Measurements from ENCODE around the gene PON3.

Gene PON3

DNA sequence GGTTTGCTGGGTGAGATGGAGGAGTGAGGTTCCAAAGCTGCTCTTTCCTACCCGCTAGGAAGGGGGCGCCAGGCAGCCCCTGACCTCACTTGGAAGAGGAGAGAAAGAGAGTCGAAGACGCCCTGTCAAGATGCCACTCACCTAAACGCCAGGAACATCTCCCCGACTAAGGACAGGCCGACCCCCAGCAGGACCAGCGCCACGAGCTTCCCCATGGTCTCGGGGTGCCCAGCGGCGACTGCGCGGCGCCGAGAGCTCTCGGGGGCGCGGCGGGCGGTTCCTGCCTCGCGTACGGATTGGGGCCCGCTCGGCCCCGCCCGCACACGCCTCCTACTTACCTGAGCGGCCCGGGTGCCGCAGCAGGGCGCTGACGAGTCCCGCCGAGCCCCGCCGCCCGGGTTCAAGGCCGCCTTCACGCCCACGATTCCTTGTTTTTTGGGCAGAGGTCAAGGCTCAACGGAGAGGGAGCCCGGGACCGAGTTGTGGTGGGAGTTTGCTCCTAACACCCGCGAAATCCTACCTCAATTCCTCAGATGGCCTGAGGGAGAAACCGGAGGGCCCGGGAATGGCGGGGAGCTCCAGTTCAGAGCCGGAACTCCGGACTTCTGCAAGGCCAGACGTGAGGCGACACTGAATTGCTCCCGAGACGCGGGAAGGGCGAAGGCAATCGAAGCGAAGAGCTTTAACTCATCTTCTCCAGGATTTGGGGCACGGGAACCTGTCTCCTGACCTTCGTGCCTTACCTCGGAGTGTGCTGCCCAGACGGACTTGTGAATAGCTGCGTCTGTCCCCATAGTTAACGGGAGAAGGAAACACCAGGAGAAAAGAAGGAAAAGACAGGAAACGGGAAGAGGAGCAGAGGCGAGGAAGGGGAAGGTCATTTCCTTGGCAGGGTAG lies at the start of gene PON3:
TSS of gene PON3 (minus strand) at position 240 of the 897 bp plus-strand sequence. CDS start at position 215, 25 bp downstream.
- peak; percentile 25 for DNase-seq

DNA sequence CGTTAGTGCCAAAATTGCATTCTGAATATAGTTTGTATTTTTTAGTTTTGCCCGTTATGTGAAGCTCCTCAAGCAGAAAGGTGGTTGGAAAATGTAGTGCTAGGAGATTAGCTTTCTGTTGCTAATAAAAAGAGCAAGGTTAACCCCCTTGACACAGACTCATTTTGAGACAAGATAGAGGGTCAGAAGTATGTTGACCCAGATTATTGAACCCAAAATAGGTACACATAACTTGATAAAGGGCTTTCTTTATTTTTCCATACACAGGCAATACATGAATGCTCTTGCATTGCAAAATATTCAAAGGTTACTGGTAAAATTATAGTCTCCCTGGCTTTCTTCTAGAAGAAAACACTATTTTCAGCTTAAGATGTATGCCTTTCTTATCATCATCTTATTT lies 48.6 kb upstream of the PON3 start:
- no peak for DNase-seq

DNA sequence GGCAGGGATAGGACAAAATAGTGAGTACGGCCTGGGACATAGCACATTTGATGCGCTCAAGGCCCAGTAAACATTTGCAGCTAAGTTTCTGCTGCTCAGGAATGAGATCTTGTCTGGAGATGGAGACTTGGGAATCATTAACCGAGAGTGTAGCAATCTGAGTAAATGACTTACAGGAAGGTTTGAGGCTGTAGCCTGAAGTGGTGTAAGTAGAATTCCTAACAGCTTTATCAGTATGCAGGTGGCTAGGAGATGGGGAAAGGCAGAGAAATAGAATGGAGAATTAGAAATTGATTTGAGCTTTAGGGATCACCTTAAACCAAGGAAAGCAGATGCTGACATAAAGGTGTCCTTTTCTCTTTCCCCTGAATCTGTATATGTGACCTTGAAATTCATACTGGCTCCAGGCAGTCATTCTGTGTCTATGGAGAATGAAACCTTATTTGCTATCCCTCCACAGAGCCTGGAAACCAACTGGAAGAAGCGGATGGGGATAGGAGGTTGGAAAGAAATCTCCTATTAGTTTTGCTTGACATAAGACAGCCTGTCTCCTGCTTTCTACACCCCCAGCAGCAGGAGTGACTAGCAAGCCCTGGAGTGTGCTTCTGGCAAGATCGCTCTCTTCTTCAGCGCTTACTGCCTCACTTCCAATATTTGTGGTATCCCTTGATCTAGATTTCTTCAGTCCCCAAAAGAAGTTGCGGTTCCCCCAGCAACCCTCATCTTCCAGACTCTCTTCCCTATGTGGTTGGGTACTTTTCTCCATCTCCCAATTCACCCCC lies 45.1 kb upstream of the PON3 start:
- DNase-seq: no peak

DNA sequence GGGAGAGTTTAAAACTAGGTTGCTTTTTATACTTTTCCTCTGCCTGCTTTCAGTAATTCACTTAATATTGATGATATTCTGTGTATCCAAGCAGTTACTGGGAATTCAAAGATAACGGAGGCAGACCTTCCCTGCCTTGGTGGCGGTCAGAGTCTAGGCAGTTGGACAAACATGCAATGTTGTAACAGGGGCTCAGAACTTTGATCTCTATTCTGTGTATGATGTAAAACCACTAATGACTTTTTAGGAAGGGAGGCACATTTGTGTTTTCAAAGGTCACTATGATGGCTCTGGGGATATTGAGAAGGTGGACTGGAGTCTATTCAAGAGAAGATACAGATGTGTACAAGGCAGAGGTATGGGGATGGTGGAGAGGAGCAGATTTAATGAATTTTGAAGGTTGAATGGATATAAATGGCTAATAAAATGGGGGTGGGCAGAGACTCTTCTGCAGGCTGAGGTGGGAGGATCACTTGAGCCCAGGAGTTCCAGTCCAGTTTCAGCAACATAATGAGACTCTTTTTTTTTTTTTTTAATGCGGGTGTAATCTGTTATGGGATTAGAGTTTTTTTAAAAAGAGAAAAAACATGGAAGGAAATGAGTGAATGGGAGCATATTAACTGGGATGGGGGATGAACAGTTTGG lies 44.3 kb upstream of the PON3 start:
- no peak for DNase-seq

DNA sequence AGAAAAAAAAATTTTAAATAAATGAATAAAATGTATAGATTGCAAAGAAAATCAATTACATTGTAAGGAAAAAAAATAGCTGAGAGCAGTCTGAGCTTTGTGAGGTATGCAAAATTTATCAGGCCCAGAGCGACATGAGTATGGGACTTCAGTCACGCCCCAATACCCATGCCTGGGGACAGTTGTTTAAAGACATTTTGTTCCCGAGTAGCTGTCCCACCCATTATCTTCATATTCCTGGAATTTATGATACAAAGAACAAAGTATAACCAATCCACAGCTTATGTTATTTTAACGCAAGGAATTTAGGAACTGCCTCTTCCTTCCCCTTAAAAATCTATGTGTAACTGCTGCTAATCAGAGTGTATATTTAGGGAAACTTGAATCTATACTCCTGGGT lies 40.2 kb upstream of the PON3 start:
- DNase-seq: no peak

DNA sequence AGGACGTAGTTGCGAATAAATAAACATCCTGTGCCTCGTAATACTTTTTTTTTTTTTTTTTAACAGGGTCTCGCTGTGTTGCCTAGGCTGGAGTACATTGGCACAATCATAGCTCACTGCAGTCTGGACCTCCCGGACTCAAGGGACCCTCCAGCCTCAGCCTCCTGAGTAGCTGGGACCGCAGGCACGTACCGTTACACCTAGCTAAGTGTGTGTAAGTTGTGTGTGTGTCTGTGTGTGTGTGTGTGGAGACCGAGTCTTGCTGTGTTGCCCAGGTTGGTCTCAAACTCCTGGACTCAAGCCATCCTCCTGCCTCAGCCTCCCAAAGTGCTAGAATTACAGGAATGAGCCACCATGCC lies 39.2 kb upstream of the PON3 start:
- DNase-seq: no peak

DNA sequence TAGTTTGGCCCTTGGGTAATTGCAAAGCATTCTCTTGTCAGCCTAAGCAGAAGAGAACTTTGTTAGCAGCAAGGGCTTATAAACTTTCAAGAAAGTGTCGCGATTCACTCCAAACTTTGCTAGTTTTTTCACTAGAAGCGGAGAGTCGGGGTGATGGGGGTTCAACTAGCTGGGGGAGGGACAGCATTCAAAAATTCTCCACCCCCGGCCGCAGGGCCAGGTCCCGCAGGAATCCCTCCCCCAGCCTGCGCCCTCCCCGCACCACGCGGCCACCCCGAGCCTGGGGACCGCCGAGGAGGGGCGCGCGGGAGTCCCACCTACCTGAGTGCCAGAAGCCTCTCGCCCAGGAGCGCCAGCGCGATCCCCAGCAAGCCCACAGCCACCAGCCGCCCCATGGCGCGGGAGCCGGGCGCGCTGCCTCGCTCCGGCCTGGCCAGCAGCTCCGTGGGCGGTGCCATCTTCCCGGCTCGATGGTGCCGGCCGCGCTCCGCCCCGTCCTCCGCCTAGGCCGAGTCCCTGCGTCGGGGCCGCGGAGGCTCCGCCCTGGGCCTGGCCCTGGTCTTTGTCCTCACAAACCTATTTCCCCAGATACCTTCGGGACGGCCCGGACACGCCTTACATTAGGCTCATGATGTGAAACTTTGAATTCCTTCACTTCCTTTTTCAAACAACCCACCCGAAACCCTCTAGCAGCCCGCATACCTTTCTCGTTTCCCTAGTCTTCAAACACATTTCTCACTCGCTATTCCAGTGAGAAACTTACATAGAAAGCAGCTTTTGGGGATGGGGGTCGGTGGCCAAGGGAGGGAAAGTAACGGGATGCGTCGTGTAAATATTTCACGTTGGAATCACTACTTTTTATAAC lies 38.6 kb upstream of the PON3 start, which contains the start of gene PON2:
TSS of gene PON2 (minus strand) at position 472 of the 865 bp plus-strand sequence. CDS start at position 395, 77 bp downstream.
- peak; percentile 69 for DNase-seq

DNA sequence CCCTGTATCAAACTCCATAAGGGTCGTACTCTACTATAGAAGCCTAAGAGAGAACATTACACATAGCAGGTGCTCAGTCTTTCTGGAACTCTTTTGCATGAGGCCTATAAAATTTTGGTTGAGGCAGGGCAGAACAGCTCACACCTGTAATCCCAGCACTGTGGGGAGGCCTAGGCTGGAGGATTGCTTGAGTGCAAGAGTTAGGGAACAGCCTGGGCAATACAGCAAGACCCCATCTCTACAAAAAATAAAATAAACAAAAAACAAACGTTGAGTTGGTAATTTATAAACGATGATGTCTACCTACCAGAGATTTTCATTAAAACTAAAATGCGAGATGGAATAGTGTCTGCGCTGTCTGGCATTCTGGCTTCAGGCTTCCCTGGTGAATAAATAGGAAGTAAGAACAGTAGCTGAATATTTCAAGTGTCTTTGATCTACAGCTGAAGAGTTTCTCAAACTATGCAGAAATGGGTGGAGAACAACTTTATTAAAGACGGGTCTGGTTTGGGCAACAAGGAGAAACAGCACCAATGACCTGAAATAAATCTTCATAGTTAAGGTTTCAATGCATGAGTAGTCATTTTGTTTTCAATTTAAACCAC lies 37.9 kb upstream of the PON3 start:
- no peak for DNase-seq

DNA sequence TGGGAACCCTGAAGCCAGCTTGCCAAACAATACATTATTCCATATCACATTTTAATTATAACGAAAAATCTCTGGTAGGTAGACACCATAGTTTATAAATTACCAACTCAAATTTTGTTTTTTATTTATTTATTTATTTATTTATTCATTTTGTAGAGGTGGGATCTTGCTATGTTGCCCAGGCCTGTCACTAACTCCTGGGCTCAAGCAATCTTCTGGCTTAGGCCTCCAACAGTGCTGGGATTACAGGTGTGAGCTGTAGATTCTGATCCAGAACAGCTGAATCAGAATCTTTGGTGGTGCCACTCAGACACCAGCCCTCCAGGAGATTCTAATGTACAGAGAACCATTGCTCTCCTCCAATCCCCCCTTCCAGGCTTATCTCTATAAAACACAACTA lies 37.0 kb upstream of the PON3 start:
- no peak for DNase-seq

DNA sequence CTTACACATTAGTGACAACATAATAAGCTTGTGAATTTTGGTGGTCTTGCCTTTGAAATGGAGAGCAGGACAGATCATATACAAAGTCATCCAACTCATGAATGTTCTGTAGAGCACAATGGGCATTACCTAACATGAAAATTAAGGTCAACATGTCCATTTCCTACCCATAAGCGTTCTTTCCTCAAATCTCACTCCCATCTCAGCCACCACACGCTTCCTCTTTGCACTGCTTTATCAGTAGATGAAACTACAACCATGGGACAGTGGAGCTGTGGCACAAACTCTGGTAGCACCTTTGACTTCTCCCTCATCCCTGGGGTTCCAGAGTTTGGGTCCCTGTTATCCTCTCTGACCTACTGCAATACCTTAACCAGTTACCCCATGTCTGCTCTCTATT lies 36.4 kb upstream of the PON3 start:
- no peak for DNase-seq

DNA sequence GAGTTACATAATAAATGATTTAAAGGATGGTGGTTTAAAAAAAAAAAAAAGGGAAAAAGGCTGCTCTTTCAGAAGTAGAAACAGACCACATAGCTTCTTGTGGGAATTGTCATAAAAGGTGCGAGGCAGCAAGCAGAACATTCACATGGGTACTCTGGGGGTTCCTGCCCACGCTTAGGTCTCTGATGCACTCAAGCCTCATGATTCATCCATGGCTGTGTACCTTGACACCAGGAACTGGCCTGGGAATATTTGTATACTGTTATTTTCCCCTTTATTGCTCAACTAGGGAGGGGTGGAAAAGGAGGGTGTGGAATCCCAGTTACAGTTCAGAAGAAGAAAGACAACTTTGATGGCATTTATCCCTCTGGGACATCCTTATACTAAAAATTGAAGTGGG lies 34.7 kb upstream of the PON3 start:
- no peak for DNase-seq

DNA sequence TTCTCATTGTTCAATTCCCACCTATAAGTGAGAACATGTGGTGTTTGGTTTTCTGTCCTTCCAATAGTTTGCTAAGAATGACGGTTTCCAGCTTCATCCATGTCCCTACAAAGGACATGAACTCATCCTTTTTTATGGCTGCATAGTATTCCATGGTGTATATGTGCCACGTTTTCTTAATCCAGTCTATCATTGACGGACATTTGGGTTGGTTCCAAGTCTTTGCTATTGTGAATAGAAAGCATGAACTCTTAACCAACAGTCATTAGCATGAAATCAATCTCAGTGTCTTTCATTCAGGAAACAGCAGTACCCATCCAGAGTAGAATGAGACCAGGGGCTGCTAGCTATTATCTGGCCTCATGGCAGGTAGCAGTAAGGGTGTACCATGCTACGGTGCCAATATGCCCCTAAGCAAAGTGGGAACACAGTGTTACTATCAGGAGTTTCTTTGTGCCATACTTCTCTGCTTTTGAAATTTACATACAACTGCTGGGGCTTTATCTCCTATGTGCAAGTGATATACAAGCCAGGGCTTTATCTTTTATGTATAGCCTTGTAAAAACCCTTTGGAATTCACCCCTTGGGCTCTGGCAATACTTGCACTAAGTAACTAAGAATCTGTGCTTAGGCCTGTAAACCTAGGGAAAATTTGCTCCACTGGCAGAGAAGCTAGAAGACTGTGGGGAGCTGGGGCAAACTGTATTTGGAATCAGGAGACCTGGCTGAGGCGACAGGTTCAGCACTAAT lies 33.2 kb upstream of the PON3 start:
- no peak for DNase-seq

DNA sequence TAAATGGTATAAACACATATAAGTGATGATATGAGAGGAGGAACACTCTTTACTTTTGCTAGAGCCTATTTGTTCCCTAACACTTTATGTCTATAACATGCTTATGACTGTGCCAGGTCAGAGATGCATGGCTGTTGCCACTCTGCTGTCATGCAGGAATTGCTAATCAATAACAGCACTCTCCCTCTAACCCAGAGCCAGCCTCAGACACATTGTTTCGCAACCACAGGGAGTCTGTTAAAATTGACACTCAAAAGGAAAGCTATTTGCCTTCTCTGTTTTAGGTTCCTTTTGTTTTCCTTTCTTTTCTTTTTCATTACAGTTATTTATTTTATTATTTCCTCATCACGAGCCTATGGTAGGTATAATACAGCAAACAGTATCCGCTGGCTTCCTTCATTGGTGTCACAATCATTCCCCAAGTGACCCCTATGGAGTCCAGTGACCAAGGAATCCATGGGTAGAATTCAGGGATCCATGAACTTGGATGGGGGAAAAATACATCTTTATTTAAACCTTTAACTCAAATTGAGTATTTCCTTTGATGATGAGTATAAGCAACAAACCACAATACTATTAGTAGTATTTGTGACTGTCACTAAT lies 31.8 kb upstream of the PON3 start:
- peak; percentile 41 for DNase-seq

DNA sequence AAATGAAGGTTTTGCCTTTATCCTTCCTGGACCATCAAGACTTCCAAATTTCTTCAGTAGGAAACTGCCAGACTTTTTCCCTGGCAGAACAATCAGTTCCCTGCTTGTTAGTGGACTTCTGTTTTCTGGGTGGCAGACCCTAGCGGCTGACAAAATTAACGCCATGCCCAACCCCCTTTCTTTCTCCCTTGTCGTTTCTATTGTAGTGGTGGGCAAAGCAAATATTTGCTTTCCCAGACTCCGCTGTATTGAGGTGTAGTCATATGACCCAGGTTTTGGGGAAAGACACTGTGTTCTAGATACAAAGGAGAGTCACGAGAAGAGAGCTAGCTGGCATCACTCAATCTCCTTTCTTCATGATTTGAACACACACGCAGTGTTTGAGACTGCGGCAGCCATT lies 31.0 kb upstream of the PON3 start:
- no peak for DNase-seq

DNA sequence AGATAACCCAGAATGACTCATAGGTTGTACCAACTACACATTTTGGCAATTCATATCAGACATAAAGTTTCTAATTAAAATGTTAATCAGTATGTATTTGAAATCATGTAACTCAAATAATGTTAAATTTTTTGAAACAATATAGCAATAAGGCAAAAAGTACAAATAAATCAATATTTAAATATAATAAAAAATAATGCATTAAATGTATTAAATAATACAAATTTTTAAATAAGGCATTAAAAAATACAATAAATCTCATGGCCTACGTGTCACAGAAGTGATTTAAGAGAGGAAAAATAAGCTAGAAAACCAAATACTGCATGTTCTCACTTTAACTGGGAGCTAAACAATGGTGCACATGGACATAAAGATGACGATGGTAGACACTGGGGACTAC lies 29.5 kb upstream of the PON3 start:
- DNase-seq: no peak

DNA sequence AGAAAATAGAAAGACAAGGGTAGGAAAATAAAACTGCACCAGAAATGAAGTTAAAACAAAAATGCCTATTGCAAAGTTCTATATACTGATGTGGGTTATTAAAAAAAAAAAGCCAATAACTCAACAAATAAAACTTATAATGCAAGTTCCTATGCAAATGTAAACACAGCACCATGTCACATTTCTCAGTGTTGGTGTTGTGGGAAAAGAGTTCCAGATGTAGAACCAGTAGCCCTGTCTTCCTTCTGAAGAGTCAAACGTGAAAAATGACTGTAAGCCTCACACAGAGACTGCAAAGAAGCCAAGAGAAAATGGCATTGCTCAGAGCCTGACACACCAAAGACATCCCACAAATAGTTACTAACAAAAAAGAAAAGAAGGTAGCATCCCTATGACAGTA lies 28.5 kb upstream of the PON3 start:
- no peak for DNase-seq

DNA sequence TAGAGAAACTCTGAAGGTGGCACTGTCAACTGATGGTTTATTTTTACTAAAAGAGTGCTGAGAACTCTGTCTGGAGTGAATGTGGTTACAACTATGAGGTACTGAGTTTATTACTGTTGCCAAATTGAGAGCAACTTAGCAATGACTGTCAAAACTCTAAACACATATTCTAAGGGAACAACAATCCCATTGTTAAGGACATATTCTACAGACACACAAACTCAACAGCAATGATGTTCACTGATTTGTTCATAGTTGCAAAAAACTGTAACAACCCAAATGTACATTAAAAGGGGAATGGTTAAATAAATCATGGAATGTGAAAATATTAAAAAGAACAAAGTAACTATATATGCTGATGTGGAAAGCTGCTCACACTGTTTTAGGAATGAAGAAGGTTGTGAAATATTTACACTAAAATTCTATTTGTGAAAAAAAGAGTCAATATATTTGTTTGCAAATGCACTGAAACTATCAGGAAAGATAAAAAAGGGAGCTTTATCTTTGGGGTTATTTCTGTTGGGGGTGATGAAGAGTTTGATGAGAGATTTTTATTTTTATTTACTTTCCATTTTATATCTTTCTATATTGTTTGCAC lies 25.8 kb upstream of the PON3 start:
- no peak for DNase-seq

DNA sequence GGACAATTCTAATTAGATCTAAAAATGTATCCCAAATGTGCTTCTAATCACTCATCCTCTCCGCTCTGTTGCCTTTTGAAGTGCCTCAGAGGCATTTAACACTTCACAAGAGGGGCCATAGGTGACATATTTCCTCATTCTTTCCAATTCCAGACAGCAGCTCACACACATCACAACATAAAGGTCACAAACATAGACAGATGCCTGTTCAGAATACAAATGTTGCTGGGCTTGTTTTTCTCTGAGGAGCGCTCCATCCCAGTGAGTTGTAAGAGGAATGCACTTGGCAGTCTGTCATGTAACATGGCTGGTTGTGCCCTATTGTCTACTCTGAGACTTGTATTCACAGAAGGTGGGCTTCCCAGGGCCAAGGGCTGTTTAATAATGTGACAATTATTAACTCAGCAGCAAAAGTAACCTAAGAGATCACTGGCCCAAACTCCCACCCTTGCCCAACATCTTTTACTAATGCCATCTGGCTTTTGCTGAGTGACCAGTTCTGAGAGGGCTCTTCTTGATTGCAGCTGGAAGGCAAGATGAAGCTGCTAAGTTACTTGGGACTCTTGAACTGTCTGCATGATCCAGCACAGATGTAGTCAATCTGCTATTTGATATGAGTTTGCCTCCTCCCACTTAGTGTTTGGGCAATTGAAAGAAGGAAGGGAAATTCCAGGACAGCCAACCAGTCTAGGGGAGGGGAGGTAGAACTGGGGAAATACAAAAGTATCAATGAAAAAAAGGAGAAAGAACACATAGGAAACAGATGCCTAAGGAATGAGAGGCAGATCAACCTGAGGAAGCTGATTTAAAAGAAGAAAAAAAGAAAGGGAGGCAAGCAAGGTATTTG lies 25.0 kb upstream of the PON3 start:
- peak; percentile 35 for DNase-seq

DNA sequence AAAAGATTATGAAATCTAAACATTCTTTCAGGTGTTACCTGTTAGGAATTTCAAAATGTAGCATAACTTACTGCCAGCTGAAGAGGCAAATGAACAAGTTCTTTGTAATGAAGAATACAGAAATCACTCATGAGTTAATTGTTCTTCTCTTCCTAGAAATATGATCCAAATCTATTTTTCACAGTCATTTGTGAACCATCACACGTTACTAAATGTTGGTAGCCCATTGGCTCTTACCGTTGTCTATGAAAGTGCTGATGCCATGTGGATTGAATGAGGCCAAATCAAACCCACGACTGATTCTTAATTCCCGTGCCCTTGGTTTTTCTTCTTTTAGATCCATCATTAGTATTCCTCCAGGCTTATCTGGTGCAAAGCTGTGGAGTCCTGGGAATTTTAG lies 15.9 kb upstream of the PON3 start:
- no peak for DNase-seq

DNA sequence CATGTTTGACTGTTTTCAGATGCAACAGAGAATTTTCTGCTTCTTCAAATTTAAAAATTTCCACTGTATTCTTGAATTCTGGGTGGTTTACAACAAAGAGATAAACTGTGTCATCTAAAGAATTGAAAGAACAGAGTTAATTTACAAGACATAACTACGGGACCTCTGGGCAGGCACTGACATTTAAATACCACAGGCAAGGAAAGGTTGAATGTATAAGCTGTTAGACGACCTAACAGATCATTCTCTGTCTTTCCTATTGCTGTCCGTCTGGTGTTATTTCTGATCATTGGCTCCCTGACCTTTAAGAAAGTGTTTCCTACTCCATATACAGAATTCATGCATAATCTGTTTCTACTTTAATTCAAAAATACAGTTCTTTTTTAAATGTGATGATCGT lies 15.5 kb upstream of the PON3 start:
- DNase-seq: no peak
